Sigmoid colon (tissue), 7 donors: ENCODE results near the gene GPR137B. TPM values are rescaled to one million over a fixed set of nuclear protein-coding genes. Genes with fewer than 3 reads are reported as not detected.

Experiments
- DNase-seq: peaks from one replicate; pipeline ENCODE4 v3.0.0-alpha.2; 2019
- H3K27ac ChIP-seq, 4 donors: fragments of 200-600 bp; sonication (generic); one replicate each; pipeline ENCODE4 v1.5.1; 2016 to 2019; ENCODE audit warnings: mild to moderate bottlenecking in 1 of 4
- H3K27me3 ChIP-seq, 3 donors: fragments of 200-600 bp; sonication (generic); one replicate each; pipeline ENCODE4 v1.5.1; 2019; ENCODE audit warnings: mild to moderate bottlenecking in 1 of 3
- H3K36me3 ChIP-seq, 4 donors: fragments of 200-600 bp; sonication (generic); one replicate each; pipeline ENCODE4 v1.5.1; 2016 to 2019
- H3K4me1 ChIP-seq, 4 donors: fragments of 200-600 bp; sonication (generic); one replicate each; pipeline ENCODE4 v1.5.1; 2017 to 2019
- H3K4me3 ChIP-seq, 4 donors: fragments of 200-600 bp; sonication (generic); one replicate each; pipeline ENCODE4 v1.5.1; 2017 to 2019; ENCODE audit warnings: mild to moderate bottlenecking in 2 of 4, moderate library complexity in 1 of 4
- H3K9me3 ChIP-seq, 4 donors: fragments of 200-600 bp in 3 of 4; sonication (generic) in 3 of 4; one replicate each; pipeline versions ENCODE4 v1.5.1 to v1.6.1; 2013 to 2019
- CTCF ChIP-seq, 4 experiments: fragments of 450-650 bp in 3 of 4; fragments of 200-600 bp in 1 of 4; IDR thresholded peaks; one replicate each; pipeline ENCODE4 v1.5.1; 2016 to 2019; ENCODE audit warnings: antibody characterized with exemption in 4 of 4, mild to moderate bottlenecking in 3 of 4, moderate library complexity in 2 of 4
- EP300 ChIP-seq, 4 donors: sonication (generic); formaldehyde crosslinking; IDR thresholded peaks; one replicate each; pipeline ENCODE4 v1.6.1; 2017; ENCODE audit warnings: antibody characterized with exemption in 4 of 4
- POLR2A ChIP-seq, 2 donors: fragments of 450-650 bp; IDR thresholded peaks; one replicate each; pipeline ENCODE4 v1.6.1; 2016; ENCODE audit warnings: antibody characterized with exemption in 2 of 2, mild to moderate bottlenecking in 2 of 2, moderate library complexity in 2 of 2
- POLR2AphosphoS5 ChIP-seq, 4 donors: sonication (generic); formaldehyde crosslinking; IDR thresholded peaks; one replicate each; pipeline ENCODE4 v1.6.1; 2017; ENCODE audit warnings: antibody characterized with exemption in 4 of 4
- WGBS, 2 donors: extraction: QIAGEN DNeasy Blood & Tissue Kit; methylation state at CpG; one replicate each; pipeline ENCODE4 v1.1.7; 2013; 5-methylcytosine and 5-hydroxymethylcytosine counted together
- intact Hi-C: fragments of 100-400 bp; cut with DNase I; formaldehyde crosslinking; loops from one replicate; pipeline ENCODE4 v1.15.1; 2023
- polyA plus RNA-seq, 3 donors: library from polyadenylated mRNA; stranded (reverse); fragments of 200-250 nt; gene quantifications; one replicate each; pipeline ENCODE4 v1.2.3, GENCODE V29; 2013
- total RNA-seq, 4 donors: library from RNA; depleted of rRNA; stranded (reverse); fragments of >200 nt; gene quantifications; one replicate each; pipeline ENCODE4 v1.1.0, GENCODE V29; 2016
- donor health status: healthy with polysubstance abuse.
- donor health status: Bipolar disorder and iron deficiency.
- donor health status: healthy.

Gene GPR137B
- total and polyA plus RNA-seq, 7 donors, result 6.0 to 25.5 (median 10.8) TPM

- no peaks in the 10 kb centered on the region for H3K9me3 ChIP-seq
- no peak overlapping the region for H3K4me3 ChIP-seq
- TF ChIP-seq CTCF (IDR thresholded peaks at IDR 0.05), result no peak
- TF ChIP-seq EP300 (IDR thresholded peaks at IDR 0.05), result no peak
- TF ChIP-seq POLR2AphosphoS5 (IDR thresholded peaks at IDR 0.05), result no peak
- TF ChIP-seq POLR2A (IDR thresholded peaks at IDR 0.05), result no peak
- DNase-seq, result no peak
- H3K4me1 ChIP-seq, result no peaks in the 10 kb centered on the region
- H3K27me3 ChIP-seq, result no peaks in the 10 kb centered on the region
- intact Hi-C loops, result no loop called here
- H3K36me3 ChIP-seq, result no peaks in the 10 kb centered on the region
- H3K27ac ChIP-seq, result no peak overlapping the region
- 77 to 82% methylated on average over 8 of the region's 8 CpGs for WGBS, 2 donors
Observed at GRCh38 chr1:236117710-236118109, 24.6 kb upstream of the GPR137B start.

- H3K9me3 ChIP-seq, result no peaks in the 10 kb centered on the region
- whole genome bisulfite sequencing, 2 donors, result 76 to 81% methylated on average over 12 of the region's 12 CpGs
- DNase-seq, result no peak
- H3K27ac ChIP-seq, result no peak overlapping the region
- no peaks in the 10 kb centered on the region for H3K27me3 ChIP-seq
- H3K4me3 ChIP-seq, result no peak overlapping the region
- no peaks in the 10 kb centered on the region for H3K36me3 ChIP-seq
- H3K4me1 ChIP-seq, result no peaks in the 10 kb centered on the region
- intact Hi-C loops, result no loop called here
- no peak for TF ChIP-seq EP300 (IDR thresholded peaks at IDR 0.05)
- no peak for TF ChIP-seq CTCF (IDR thresholded peaks at IDR 0.05)
Observed at GRCh38 chr1:236119943-236120484, 22.3 kb upstream of the GPR137B start.

GRCh38 chr1:236120721-236121153, 21.6 kb upstream of the GPR137B start:
- H3K4me1 ChIP-seq, result no peaks in the 10 kb centered on the region
- H3K9me3 ChIP-seq, result no peaks in the 10 kb centered on the region
- peak overlapping the region in 1 of 4 donors; percentile 5 for H3K4me3 ChIP-seq
- no peaks in the 10 kb centered on the region for H3K36me3 ChIP-seq
- intact Hi-C loops, result no loop called here
- 39 to 83% methylated on average over 10 of the region's 10 CpGs for WGBS, 2 donors
- DNase-seq, result no peak
- H3K27ac ChIP-seq, result no peak overlapping the region
- TF ChIP-seq EP300 (IDR thresholded peaks at IDR 0.05) (no peak), POLR2A (IDR thresholded peaks at IDR 0.05) (no peak)
- no peaks in the 10 kb centered on the region for H3K27me3 ChIP-seq

- no peak overlapping the region for H3K4me3 ChIP-seq
- H3K27ac ChIP-seq, result no peak overlapping the region
- no peaks in the 10 kb centered on the region for H3K4me1 ChIP-seq
- intact Hi-C loops, result no loop called here
- no peaks in the 10 kb centered on the region for H3K9me3 ChIP-seq
- no peaks in the 10 kb centered on the region for H3K27me3 ChIP-seq
- no peak for DNase-seq
- no peaks in the 10 kb centered on the region for H3K36me3 ChIP-seq
- TF ChIP-seq POLR2A (IDR thresholded peaks at IDR 0.05), result no peak
- no peak for TF ChIP-seq EP300 (IDR thresholded peaks at IDR 0.05)
- no peak for TF ChIP-seq POLR2AphosphoS5 (IDR thresholded peaks at IDR 0.05)
- no peak for TF ChIP-seq CTCF (IDR thresholded peaks at IDR 0.05)
- WGBS, 2 donors, result 83 to 91% methylated on average over 7 of the region's 7 CpGs
Observed at GRCh38 chr1:236122176-236122575, 20.2 kb upstream of the GPR137B start.

- WGBS, 2 donors, result 87 to 88% methylated on average over 6 of the region's 6 CpGs
- Histone ChIP-seq H3K9me3 (no peaks in the 10 kb centered on the region), H3K27ac (no peak overlapping the region), H3K4me3 (no peak overlapping the region), H3K36me3 (no peaks in the 10 kb centered on the region), H3K27me3 (no peaks in the 10 kb centered on the region), H3K4me1 (no peaks in the 10 kb centered on the region)
- intact Hi-C loops, result no loop called here
- TF ChIP-seq CTCF (IDR thresholded peaks at IDR 0.05) (no peak), EP300 (IDR thresholded peaks at IDR 0.05) (no peak), POLR2A (IDR thresholded peaks at IDR 0.05) (no peak), POLR2AphosphoS5 (IDR thresholded peaks at IDR 0.05) (no peak)
- no peak for DNase-seq
Observed at GRCh38 chr1:236123563-236123962, 18.8 kb upstream of the GPR137B start.
